OCI-LY7 (cell line): Measurements from ENCODE around the gene ORAI1. TPM values are rescaled to one million over a fixed set of nuclear protein-coding genes. Genes with fewer than 3 reads are reported as not detected.
"Not testable (repeated sequence)": the region's sequence is repeated elsewhere in the genome, so short reads cannot be mapped to it uniquely, and the experiment has no call there.

Experiments
- BruUV-seq: library from RNA; stranded (reverse); fragments of 400-500 nt; replicated peaks from 2 replicates; lab custom pipeline; 2021; lab: Mats Ljungman, UMichigan
- CTCF ChIA-PET: fragments of 300-600 bp; sonication (Branson Sonifier 250); formaldehyde crosslinking; loops from one replicate; lab custom pipeline; 2022; ENCODE audit warnings: antibody characterized with exemption; ENCODE audit not compliant: unreplicated experiment; lab: Charles Lee
- POLR2A ChIA-PET: fragments of 300-600 bp; sonication (Branson Sonifier 250); formaldehyde crosslinking; loops from one replicate; lab custom pipeline; 2022; ENCODE audit warnings: antibody characterized with exemption; lab: Charles Lee
- DNase-seq: peaks from one replicate; pipeline ENCODE4 v3.0.0-alpha.2; 2015; ENCODE audit warnings: low spot score
- H2AFZ ChIP-seq: fragments of 200-600 bp; sonication (generic), shearing (Covaris generic); 2 replicates; pipeline ENCODE4 v1.6.1; 2014; ENCODE audit warnings: mild to moderate bottlenecking, antibody characterized with exemption, low read length, moderate library complexity
- H3K27ac ChIP-seq: fragments of 200-600 bp; sonication (generic); 2 replicates; pipeline ENCODE4 v1.5.1; 2014; ENCODE audit warnings: mixed run types, low read depth, mild to moderate bottlenecking, moderate library complexity, low read length, inconsistent platforms; ENCODE audit not compliant: poor library complexity, severe bottlenecking
- H3K36me3 ChIP-seq: fragments of 200-600 bp; sonication (generic); 2 replicates; pipeline ENCODE4 v1.6.1; 2014; ENCODE audit warnings: mild to moderate bottlenecking, antibody characterized with exemption, low read length, moderate library complexity, mixed read lengths; ENCODE audit not compliant: insufficient read depth
- H3K4me1 ChIP-seq: fragments of 200-600 bp; sonication (generic); 2 replicates; pipeline ENCODE4 v1.5.1; 2014; ENCODE audit warnings: mild to moderate bottlenecking, low read length; ENCODE audit not compliant: insufficient read depth, poor library complexity, severe bottlenecking
- H3K4me2 ChIP-seq: fragments of 200-600 bp; sonication (generic); 2 replicates; pipeline ENCODE4 v1.6.1; 2014; ENCODE audit warnings: mild to moderate bottlenecking, low read length
- H3K4me3 ChIP-seq: fragments of 200-600 bp; sonication (generic); 2 replicates; pipeline ENCODE4 v1.5.1; 2014; ENCODE audit warnings: mild to moderate bottlenecking, low read depth, low read length; ENCODE audit not compliant: poor library complexity, severe bottlenecking
- H3K79me2 ChIP-seq: fragments of 200-600 bp; sonication (generic); 2 replicates; pipeline ENCODE4 v1.6.1; 2016; ENCODE audit warnings: low read depth, mild to moderate bottlenecking, low read length, moderate library complexity, mixed read lengths; ENCODE audit not compliant: insufficient read depth
- H3K9me2 ChIP-seq: fragments of 200-600 bp; sonication (generic); 2 replicates; pipeline ENCODE4 v1.6.1; 2016; ENCODE audit warnings: mild to moderate bottlenecking, low read length, mixed read lengths; ENCODE audit not compliant: insufficient read depth
- H3K9me3 ChIP-seq: fragments of 200-600 bp; sonication (generic); 2 replicates; pipeline ENCODE4 v1.6.1; 2014; ENCODE audit warnings: mild to moderate bottlenecking, mixed run types, low read length, mixed read lengths
- H4K20me1 ChIP-seq: fragments of 200-600 bp; sonication (generic); 2 replicates; pipeline ENCODE4 v1.6.1; 2014; ENCODE audit warnings: mild to moderate bottlenecking, antibody characterized with exemption, low read length, moderate library complexity, mixed read lengths; ENCODE audit not compliant: insufficient read depth
- CTCF ChIP-seq: fragments of 200-600 bp; sonication (generic); conservative IDR thresholded peaks from 2 replicates; pipeline ENCODE4 v1.5.1; 2014; ENCODE audit warnings: mild to moderate bottlenecking, antibody characterized with exemption, low read length, moderate library complexity, mixed read lengths
- EZH2phosphoT487 ChIP-seq: fragments of 200-600 bp; sonication (generic); IDR thresholded peaks from 2 replicates; pipeline ENCODE4 v1.6.1; 2018; ENCODE audit warnings: low read depth, borderline replicate concordance, mild to moderate bottlenecking, mixed run types, antibody characterized with exemption, low read length, moderate library complexity, mixed read lengths
- intact Hi-C: fragments of 100-400 bp; cut with micrococcal nuclease; formaldehyde crosslinking; loops from one replicate; pipeline ENCODE4 v1.10.0; 2022; ENCODE audit not compliant: unreplicated experiment
- total RNA-seq, 2 experiments: library from RNA; depleted of rRNA in 1 of 2; stranded (reverse); fragments of >200 nt in 1 of 2; shearing (Covaris generic) in 1 of 2; gene quantifications; 2 replicates each; pipeline ENCODE4 v1.2.3, GENCODE V29; 2014 to 2022

ORAI1 gene
- total RNA-seq, 2 experiments from 2014 or later = 9.5 to 19.1 TPM

GRCh38 chr12:121678305-121678704 is 52.0 kb downstream of the ORAI1 start:
- no peak overlapping the region for H2AFZ ChIP-seq
- H3K4me2 ChIP-seq = no peak overlapping the region
- H3K4me3 ChIP-seq = no peak overlapping the region
- no peaks in the 10 kb centered on the region for H4K20me1 ChIP-seq
- POLR2A ChIA-PET = no interaction called here
- CTCF ChIA-PET = no interaction called here
- no peaks in the 10 kb centered on the region for H3K9me3 ChIP-seq
- BruUV-seq = no TSS peak
- no peaks in the 10 kb centered on the region for H3K9me2 ChIP-seq
- TF ChIP-seq CTCF = no peak
- TF ChIP-seq EZH2phosphoT487 = no peak
- intact Hi-C loops = no loop called here
- DNase-seq = no peak
- H3K4me1 ChIP-seq = peaks cover 9% of the 10 kb centered on the region
- H3K79me2 ChIP-seq = no peaks in the 10 kb centered on the region
- no peak overlapping the region for H3K27ac ChIP-seq
- no peaks in the 10 kb centered on the region for H3K36me3 ChIP-seq

DNA sequence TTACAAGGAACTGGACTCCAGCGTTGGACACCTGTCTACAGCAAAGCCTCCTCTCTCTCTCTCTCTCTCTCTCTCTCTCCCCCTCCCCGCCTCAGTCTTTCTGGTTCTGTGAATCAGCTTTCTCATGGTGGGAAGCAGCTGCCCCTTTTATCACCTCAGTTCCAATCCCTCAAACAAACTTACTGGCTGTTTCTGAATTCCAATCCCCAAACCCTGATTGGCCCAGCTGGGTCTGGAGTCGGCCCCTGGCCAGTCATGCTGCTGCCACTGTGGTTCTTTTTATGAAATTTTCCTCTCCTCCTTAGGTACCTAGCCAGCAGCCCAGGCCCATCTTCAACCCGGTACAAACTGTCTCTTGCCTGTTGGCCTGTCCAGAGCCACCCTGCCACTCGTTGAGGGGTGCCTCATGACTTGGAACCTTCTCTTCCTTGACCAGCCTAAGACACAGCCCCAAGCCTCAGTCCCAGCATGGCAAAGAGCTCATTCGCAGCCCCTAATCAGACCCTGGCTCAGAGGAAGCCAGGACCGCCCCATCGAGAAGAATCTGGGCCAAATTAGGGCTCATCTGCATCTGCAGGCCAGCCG is 52.5 kb downstream of the ORAI1 start:
- ChIA-PET CTCF (interaction anchor here (0.6 kb wide), 1 partner anchor 117 kb away, joined by 3 read pairs; no protein-coding TSS in a partner anchor), POLR2A (interaction anchor here (0.6 kb wide), 1 partner anchor 153 kb away, joined by 3 read pairs; no protein-coding TSS in a partner anchor)
- Histone ChIP-seq H3K27ac (no peak overlapping the region), H4K20me1 (no peaks in the 10 kb centered on the region), H3K4me1 (peaks cover 8% of the 10 kb centered on the region), H3K4me3 (no peak overlapping the region), H2AFZ (no peak overlapping the region), H3K36me3 (no peaks in the 10 kb centered on the region), H3K79me2 (no peaks in the 10 kb centered on the region), H3K9me2 (no peaks in the 10 kb centered on the region), H3K9me3 (no peaks in the 10 kb centered on the region), H3K4me2 (no peak overlapping the region)
- intact Hi-C loops = no loop called here
- TSS peak; percentile 42 for BruUV-seq
- no peak for DNase-seq
- no peak for TF ChIP-seq EZH2phosphoT487
- no peak for TF ChIP-seq CTCF

- H3K4me3 ChIP-seq, H3K4me1 ChIP-seq, BruUV-seq, H3K9me3 ChIP-seq, CTCF ChIA-PET, H3K27ac ChIP-seq, DNase-seq, H3K79me2 ChIP-seq, H3K36me3 ChIP-seq, H2AFZ ChIP-seq, H4K20me1 ChIP-seq, intact Hi-C loops, H3K4me2 ChIP-seq, H3K9me2 ChIP-seq: not testable (repeated sequence)
- POLR2A ChIA-PET = interaction anchor here (0.6 to 0.7 kb wide), 3 partner anchors 77 to 169 kb away, joined by 3 to 5 read pairs (median 3); no protein-coding TSS in a partner anchor
Measured at GRCh38 chr12:121679661-121680197, 53.4 kb downstream of the ORAI1 start.
